Measurements from ENCODE around the gene TESK2.
"Not testable (repeated sequence)": the region's sequence is repeated elsewhere in the genome, so short reads cannot be mapped to it uniquely, and the experiment has no call there.

DNA sequence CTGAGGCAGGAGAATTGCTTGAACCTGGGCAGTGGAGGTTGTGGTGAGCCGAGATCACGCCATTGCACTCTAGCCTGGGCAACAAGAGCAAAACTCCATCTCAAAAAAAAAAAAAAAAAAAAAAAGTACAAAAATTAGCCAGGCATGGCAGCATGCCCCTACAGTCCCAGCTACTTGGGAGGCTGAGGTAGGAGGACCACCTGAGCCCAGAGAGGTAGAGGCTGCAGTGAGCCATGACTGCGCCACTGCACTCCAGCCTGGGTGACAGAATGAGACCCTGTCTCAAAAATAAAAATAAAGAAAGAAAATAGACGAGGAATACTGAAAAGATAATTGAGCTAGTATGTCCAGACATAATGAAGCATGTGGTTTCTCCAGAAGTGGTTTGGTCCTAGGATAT lies 27.4 kb upstream of the TESK2 start:
- TF ChIP-seq, protein P1, sequence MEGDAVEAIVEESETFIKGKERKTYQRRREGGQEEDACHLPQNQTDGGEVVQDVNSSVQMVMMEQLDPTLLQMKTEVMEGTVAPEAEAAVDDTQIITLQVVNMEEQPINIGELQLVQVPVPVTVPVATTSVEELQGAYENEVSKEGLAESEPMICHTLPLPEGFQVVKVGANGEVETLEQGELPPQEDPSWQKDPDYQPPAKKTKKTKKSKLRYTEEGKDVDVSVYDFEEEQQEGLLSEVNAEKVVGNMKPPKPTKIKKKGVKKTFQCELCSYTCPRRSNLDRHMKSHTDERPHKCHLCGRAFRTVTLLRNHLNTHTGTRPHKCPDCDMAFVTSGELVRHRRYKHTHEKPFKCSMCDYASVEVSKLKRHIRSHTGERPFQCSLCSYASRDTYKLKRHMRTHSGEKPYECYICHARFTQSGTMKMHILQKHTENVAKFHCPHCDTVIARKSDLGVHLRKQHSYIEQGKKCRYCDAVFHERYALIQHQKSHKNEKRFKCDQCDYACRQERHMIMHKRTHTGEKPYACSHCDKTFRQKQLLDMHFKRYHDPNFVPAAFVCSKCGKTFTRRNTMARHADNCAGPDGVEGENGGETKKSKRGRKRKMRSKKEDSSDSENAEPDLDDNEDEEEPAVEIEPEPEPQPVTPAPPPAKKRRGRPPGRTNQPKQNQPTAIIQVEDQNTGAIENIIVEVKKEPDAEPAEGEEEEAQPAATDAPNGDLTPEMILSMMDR (IDR thresholded peaks at IDR 0.05), result not testable (repeated sequence)
- not testable (repeated sequence) for TF ChIP-seq POLR2A (IDR thresholded peaks at IDR 0.05)

Measured in suprapubic skin (tissue), 3 donors.